Measurements from ENCODE around the gene IL27RA. TPM values are rescaled to one million over a fixed set of nuclear protein-coding genes. Genes with fewer than 3 reads are reported as not detected.
"Not testable (repeated sequence)": the region's sequence is repeated elsewhere in the genome, so short reads cannot be mapped to it uniquely, and the experiment has no call there.

IL27RA gene
- total RNA-seq, 1 experiment from 2014 or later, result 14.2 TPM

DNA sequence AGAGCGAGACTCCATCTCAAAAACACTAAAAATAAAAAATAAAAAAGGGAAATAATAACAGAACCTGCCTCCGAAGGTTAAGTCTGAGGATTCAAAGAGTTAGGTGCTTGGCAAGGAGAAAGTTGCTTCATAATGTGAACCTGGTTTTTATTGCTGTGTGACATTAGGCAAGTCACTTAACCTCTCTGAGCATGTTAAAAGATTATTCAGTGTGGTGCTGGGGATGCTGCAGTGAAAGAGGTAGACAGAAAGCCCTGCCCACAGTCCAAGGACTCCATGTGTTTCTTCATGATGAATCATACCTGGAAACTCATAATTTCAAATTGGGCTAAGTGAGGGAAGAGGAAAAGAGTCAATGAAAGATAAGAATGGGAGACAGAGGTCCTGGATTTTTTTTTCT, 2.4 kb downstream of the IL27RA start:
- DNase-seq (no peak), ATAC-seq (no peak)
- Histone ChIP-seq H2AFZ (ENCODE audit: low read length) (no peak overlapping the region), H3K9me2 (replicated peaks; ENCODE audit: low read length) (no peaks in the 10 kb centered on the region), H4K20me1 (ENCODE audit: low read length) (no peaks in the 10 kb centered on the region), H3K27me3 (ENCODE audit: low read length) (no peaks in the 10 kb centered on the region), H3K4me3 (ENCODE audit: low read length) (no peak overlapping the region), H3K4me2 (ENCODE audit: low read length) (no peak overlapping the region), H3K36me3 (ENCODE audit: low read depth, low read length) (no peaks in the 10 kb centered on the region), H3K9ac (ENCODE audit: low read length) (no peak overlapping the region), H3K4me1 (ENCODE audit: insufficient read depth, low read length) (no peaks in the 10 kb centered on the region), H3K79me2 (ENCODE audit: low read length) (no peaks in the 10 kb centered on the region), H3F3A (ENCODE audit: low read length, unreplicated experiment) (no peaks in the 10 kb centered on the region), H3K9me3 (ENCODE audit: low read length) (no peaks in the 10 kb centered on the region), H3K27ac (ENCODE audit: low read length) (no peak overlapping the region)
- intact Hi-C loops (cut with micrococcal nuclease), result loop anchor here (2.0 kb wide), 1 partner anchor 153 kb away; no protein-coding TSS in a partner anchor
- POLR2A ChIA-PET (ENCODE audit: unreplicated experiment), result no interaction called here
- BruUV-seq (replicated peaks), result TSS peak; percentile 32
- TF ChIP-seq, protein P1, sequence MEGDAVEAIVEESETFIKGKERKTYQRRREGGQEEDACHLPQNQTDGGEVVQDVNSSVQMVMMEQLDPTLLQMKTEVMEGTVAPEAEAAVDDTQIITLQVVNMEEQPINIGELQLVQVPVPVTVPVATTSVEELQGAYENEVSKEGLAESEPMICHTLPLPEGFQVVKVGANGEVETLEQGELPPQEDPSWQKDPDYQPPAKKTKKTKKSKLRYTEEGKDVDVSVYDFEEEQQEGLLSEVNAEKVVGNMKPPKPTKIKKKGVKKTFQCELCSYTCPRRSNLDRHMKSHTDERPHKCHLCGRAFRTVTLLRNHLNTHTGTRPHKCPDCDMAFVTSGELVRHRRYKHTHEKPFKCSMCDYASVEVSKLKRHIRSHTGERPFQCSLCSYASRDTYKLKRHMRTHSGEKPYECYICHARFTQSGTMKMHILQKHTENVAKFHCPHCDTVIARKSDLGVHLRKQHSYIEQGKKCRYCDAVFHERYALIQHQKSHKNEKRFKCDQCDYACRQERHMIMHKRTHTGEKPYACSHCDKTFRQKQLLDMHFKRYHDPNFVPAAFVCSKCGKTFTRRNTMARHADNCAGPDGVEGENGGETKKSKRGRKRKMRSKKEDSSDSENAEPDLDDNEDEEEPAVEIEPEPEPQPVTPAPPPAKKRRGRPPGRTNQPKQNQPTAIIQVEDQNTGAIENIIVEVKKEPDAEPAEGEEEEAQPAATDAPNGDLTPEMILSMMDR (conservative IDR thresholded peaks at IDR 0.05; ENCODE audit: low read depth, low read length), result no peak
- TF ChIP-seq EZH2phosphoT487 (IDR thresholded peaks at IDR 0.05; ENCODE audit: borderline replicate concordance, low read length) (no peak), EZH2 (IDR thresholded peaks at IDR 0.05; ENCODE audit: low read length, unreplicated experiment) (no peak)
- CTCF ChIA-PET, result no interaction called here

DNA sequence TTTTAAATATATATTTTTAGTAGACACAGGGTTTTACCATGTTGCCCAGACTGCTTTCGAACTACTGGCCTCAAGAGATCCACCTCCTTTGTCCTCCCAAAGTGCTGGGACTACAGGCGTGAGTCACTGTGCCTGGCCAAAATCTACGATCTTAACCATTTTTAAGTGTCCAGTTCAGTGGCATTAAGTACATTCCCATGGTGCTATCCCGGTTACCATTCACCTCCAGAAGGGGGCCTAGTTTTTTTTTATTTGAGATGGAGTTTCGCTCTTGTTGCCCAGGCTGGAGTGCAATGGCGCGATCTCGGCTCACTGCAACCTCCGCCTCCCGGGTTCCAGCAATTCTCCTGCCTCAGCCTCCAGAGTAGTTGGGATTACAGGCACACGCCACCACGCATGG, 3.6 kb downstream of the IL27RA start:
- H3K36me3 ChIP-seq (ENCODE audit: low read depth, low read length); H3K27me3 ChIP-seq (ENCODE audit: low read length); H3K9me3 ChIP-seq (ENCODE audit: low read length); BruUV-seq (replicated peaks); POLR2A ChIA-PET (ENCODE audit: unreplicated experiment); intact Hi-C loops (cut with micrococcal nuclease); H3K4me1 ChIP-seq (ENCODE audit: insufficient read depth, low read length); H3K79me2 ChIP-seq (ENCODE audit: low read length); H3K4me2 ChIP-seq (ENCODE audit: low read length); ATAC-seq; H3K4me3 ChIP-seq (ENCODE audit: low read length); H4K20me1 ChIP-seq (ENCODE audit: low read length); H3K9ac ChIP-seq (ENCODE audit: low read length); H3F3A ChIP-seq (ENCODE audit: low read length, unreplicated experiment); H2AFZ ChIP-seq (ENCODE audit: low read length); H3K27ac ChIP-seq (ENCODE audit: low read length); H3K9me2 ChIP-seq (replicated peaks; ENCODE audit: low read length): not testable (repeated sequence)
- CTCF ChIA-PET, result interaction anchor here (0.7 kb wide), 1 partner anchor 83 kb away, joined by 4 read pairs; the partner anchor contains the start of gene DCAF15
- TF ChIP-seq, protein P1 (conservative IDR thresholded peaks at IDR 0.05; ENCODE audit: low read depth, low read length), result peak; percentile 30; the same call in 1 of the 2 replicates
- DNase-seq, result peak; percentile 35

DNA sequence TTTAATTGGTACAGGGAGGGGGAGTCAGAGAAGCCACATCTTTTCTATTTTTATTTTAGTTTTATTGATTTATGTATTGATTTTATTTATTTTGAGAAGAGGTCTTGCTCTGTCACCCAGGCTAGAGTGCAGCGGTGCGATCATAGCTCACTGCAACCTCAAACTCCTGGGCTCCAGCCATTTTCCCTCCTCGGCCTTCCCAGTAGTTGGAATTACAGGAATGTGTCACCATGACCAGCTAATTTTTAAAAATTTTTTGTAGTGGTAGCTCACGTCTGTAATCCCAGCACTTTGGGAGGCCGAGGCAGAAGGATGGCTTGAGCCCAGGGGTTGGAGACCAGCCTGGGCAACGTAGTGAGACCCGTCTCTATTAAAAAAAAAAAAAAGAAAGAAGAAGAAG, 4.1 kb downstream of the IL27RA start:
- intact Hi-C loops (cut with micrococcal nuclease), result no loop called here
- Histone ChIP-seq H3K27ac (ENCODE audit: low read length) (no peak overlapping the region), H3K79me2 (ENCODE audit: low read length) (no peaks in the 10 kb centered on the region), H3K36me3 (ENCODE audit: low read depth, low read length) (no peaks in the 10 kb centered on the region), H2AFZ (ENCODE audit: low read length) (no peak overlapping the region), H3K9me3 (ENCODE audit: low read length) (no peaks in the 10 kb centered on the region), H3K4me3 (ENCODE audit: low read length) (no peak overlapping the region), H3F3A (ENCODE audit: low read length, unreplicated experiment) (no peaks in the 10 kb centered on the region), H3K27me3 (ENCODE audit: low read length) (no peaks in the 10 kb centered on the region), H3K9ac (ENCODE audit: low read length) (no peak overlapping the region), H4K20me1 (ENCODE audit: low read length) (no peaks in the 10 kb centered on the region), H3K4me2 (ENCODE audit: low read length) (no peak overlapping the region), H3K4me1 (ENCODE audit: insufficient read depth, low read length) (no peaks in the 10 kb centered on the region), H3K9me2 (replicated peaks; ENCODE audit: low read length) (no peaks in the 10 kb centered on the region)
- CTCF ChIA-PET, result interaction anchor here (0.7 kb wide), 1 partner anchor 38 kb away, joined by 3 read pairs; no protein-coding TSS in a partner anchor
- DNase-seq (no peak), ATAC-seq (no peak)
- no TSS peak for BruUV-seq (replicated peaks)
- TF ChIP-seq, protein P1 (conservative IDR thresholded peaks at IDR 0.05; ENCODE audit: low read depth, low read length), result no peak
- no peak for TF ChIP-seq EZH2 (IDR thresholded peaks at IDR 0.05; ENCODE audit: low read length, unreplicated experiment)
- TF ChIP-seq EZH2phosphoT487 (IDR thresholded peaks at IDR 0.05; ENCODE audit: borderline replicate concordance, low read length), result no peak
- POLR2A ChIA-PET (ENCODE audit: unreplicated experiment), result no interaction called here
